ENCODE results near the gene MEGF6.

MEGF6 gene

DNA sequence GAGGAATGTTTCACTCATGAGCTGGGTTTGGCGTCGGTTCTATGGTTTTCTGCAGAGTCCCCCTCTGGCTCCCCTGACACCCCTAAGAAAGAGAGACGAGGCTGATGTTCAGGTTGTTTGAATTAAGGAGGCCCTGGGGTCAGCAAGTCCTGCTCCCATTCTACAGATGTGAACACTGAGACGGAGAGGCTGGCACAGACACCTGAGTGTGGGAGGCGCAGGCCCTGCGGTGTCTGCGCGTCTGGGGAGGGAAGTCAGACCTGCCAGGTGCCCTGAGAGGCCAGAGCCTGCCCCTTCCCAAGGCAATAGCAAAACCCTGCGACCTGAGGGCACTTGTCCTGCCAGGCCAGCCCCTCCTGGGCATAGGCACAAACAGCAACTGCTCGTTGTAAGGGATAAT is 47.7 kb downstream of the MEGF6 start:
- no peak for DNase-seq
- H3K9me3 Mint-ChIP-seq, result peaks cover 0 to 3% of the 10 kb centered on the region in 2 donors
- H3K4me1 Mint-ChIP-seq, result peaks cover 0 to 5% of the 10 kb centered on the region in 2 donors
- no peak overlapping the region for H3K27ac Mint-ChIP-seq
- peaks cover 4 to 6% of the 10 kb centered on the region in 2 donors for H3K27me3 Mint-ChIP-seq
- no peaks in the 10 kb centered on the region for H3K36me3 Mint-ChIP-seq
- ATAC-seq (replicated peaks), result no peak
- H3K4me3 Mint-ChIP-seq, result no peak overlapping the region

DNA sequence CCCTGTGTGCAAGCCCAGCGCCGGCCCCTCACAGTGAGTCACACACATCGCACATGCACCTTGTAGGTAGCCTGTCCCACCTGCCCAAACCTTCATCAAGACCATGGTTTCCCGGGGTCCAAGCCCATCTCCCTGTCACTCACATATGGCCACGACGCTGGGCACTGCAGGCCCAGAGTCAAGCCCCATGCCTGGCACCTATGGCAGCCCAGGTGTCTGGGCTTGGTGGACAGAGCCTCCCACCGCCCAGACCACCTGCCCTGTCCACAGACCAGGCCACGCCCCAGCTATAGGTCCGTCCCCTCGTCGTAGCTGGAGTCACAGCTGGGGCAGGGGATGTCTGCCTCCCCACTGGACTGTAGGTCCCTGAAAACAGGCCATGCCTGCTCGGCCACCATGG is 48.2 kb downstream of the MEGF6 start:
- no peaks in the 10 kb centered on the region for H3K36me3 Mint-ChIP-seq
- H3K4me1 Mint-ChIP-seq, result peaks cover 0 to 5% of the 10 kb centered on the region in 2 donors
- DNase-seq (no peak), ATAC-seq (replicated peaks) (no peak)
- H3K9me3 Mint-ChIP-seq, result peaks cover 3 to 6% of the 10 kb centered on the region in 2 donors
- peaks cover 4 to 6% of the 10 kb centered on the region in 2 donors for H3K27me3 Mint-ChIP-seq
- no peak overlapping the region for H3K4me3 Mint-ChIP-seq
- no peak overlapping the region for H3K27ac Mint-ChIP-seq

DNA sequence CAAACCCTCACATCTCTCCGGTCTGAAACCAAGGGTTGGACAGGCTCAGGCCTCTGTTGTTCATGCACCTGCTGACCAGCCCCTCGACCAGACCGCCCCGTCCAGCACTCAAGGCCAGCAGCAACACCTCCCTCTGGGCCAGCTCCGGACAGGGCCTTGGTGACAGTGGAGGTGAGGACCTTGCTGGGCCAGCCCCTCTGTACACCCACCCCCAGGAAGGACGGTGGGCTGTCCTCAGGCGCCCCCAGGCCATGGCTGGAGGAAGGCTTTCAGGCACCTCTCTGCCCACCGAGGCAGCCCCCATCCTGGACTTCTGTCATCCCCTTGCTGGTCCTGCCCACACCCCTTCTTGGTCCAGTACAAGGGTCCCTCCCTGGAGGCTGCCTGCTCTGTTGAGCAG is 48.6 kb downstream of the MEGF6 start:
- DNase-seq (no peak), ATAC-seq (replicated peaks) (no peak)
- H3K27me3 Mint-ChIP-seq, result peaks cover 4 to 6% of the 10 kb centered on the region in 2 donors
- H3K9me3 Mint-ChIP-seq, result peaks cover 5 to 9% of the 10 kb centered on the region in 2 donors
- no peak overlapping the region for H3K27ac Mint-ChIP-seq
- no peaks in the 10 kb centered on the region for H3K36me3 Mint-ChIP-seq
- peaks cover 0 to 5% of the 10 kb centered on the region in 2 donors for H3K4me1 Mint-ChIP-seq
- no peak overlapping the region for H3K4me3 Mint-ChIP-seq

DNA sequence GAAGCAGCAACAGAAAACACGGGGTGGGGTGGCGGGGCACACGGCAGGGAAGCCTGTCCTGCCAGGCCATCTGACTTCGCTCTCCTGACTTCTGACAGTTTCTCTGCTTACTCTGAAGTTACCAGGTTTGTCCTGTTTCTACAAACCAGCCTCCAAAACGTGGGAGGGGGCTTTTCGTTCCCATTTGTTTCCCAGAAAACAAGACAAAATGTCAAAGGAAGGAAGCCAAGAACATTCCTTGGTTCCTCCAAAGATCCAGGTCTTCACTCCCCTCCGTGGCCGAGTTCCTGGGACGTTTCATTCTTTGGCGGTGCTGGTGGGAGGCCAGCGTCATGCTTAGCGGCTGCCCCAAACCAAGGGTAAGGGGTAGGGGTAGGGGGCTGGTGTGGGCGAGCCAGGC is 49.6 kb downstream of the MEGF6 start:
- H3K4me3 Mint-ChIP-seq, result no peak overlapping the region
- no peaks in the 10 kb centered on the region for H3K36me3 Mint-ChIP-seq
- DNase-seq (no peak), ATAC-seq (replicated peaks) (no peak)
- H3K27ac Mint-ChIP-seq, result no peak overlapping the region
- H3K9me3 Mint-ChIP-seq, result peaks cover 5 to 9% of the 10 kb centered on the region in 2 donors
- H3K27me3 Mint-ChIP-seq, result peaks cover 4 to 6% of the 10 kb centered on the region in 2 donors
- H3K4me1 Mint-ChIP-seq, result peaks cover 0 to 5% of the 10 kb centered on the region in 2 donors

DNA sequence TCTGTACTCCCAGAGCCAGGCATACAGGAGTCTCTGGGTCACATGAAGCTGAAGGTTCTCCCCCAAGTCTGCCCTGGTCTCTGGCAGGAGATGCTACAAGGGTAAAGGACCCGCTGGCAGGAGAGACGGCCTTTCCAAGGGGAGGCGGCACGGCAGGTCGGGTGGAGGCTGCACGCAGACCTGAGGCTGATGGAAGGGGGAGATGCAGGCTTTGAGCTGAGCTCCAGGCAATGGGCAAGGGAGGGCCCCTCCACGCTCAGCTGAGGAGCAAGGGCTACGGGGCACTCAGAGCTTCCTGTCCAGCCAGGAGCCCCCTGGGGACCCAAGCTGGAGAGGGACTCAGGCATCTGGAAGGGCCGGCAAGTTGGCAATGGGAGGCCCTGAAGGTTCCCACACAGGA is 50.3 kb downstream of the MEGF6 start:
- no peak overlapping the region for H3K27ac Mint-ChIP-seq
- no peak for ATAC-seq (replicated peaks)

DNA sequence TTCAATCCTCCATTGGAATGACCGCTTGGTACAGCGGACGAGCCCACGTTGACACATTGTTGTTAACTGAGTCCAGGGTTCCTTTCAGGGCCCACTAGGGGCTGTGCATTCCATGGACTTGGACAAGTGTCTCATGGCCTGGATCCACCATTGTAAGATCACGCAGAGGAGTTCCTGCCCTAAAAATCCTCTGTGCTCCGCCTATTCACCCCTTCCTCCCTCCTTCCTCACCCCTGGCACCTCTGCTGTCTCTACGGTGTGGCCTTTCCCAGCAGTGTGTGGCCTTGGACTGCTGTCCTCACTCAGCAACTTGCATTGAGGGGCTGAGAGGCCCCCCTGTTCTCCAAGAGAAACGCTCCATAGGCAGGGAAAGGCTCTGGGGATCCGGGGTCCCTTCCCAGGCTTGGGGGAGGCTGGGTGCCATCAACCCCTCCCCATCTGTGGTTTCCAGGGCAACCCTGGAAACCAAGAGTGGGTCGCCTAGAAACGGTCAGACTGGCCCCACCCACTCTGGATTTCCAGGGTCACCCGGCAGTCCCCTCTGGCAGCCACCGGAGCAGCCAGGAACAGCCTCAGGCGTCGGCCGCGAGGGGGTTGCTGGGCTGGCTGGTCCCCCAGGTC is 50.9 kb downstream of the MEGF6 start:
- no peaks in the 10 kb centered on the region for H3K36me3 Mint-ChIP-seq
- ATAC-seq (replicated peaks) (no peak), DNase-seq (no peak)
- no peak overlapping the region for H3K4me3 Mint-ChIP-seq
- H3K27ac Mint-ChIP-seq, result no peak overlapping the region
- H3K27me3 Mint-ChIP-seq, result peaks cover 4 to 6% of the 10 kb centered on the region in 2 donors
- H3K9me3 Mint-ChIP-seq, result peaks cover 5 to 9% of the 10 kb centered on the region in 2 donors
- H3K4me1 Mint-ChIP-seq, result peaks cover 0 to 5% of the 10 kb centered on the region in 2 donors

More for the DNA sequence above, 50.3 kb downstream of the MEGF6 start:
- DNase-seq, result no peak
- Mint-ChIP-seq H3K9me3 (peaks cover 5 to 9% of the 10 kb centered on the region in 2 donors), H3K4me3 (no peak overlapping the region), H3K4me1 (peaks cover 0 to 5% of the 10 kb centered on the region in 2 donors), H3K36me3 (no peaks in the 10 kb centered on the region), H3K27me3 (peaks cover 4 to 6% of the 10 kb centered on the region in 2 donors)

DNA sequence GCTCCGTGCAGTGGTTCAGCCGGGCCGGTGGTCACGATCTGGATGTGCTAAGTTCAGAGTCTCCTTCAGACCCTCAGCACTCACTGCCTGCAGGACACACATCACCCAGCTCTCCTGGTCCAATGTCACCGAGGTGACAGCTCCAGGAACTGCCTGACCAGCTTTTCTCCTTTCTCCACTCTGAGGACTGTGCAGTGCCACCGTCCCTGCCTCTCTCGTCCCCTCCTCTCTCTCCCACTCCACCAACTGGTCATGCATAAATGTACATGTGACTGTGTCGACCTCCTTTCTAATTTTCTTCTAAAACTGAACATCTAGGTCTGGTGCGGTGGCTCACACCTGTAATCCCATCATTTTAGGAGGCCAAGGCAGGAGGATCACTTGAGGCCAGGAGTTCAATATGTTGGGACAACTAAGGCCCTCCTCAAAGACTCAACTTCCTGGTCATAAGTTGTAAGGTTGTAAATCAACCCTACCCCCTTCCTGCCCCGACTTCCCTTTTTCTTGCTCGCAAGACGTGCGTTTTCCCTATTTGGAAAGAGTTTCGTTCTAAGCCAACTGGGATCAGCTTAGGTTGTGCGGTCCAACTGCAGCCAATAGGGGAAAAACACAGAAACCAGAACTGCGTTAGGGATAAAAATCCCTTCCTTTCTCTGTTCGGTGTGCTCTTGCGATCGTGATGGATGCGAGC is 53.1 kb downstream of the MEGF6 start:
- H3K4me1 Mint-ChIP-seq, result no peaks in the 10 kb centered on the region
- no peaks in the 10 kb centered on the region for H3K36me3 Mint-ChIP-seq
- DNase-seq, result no peak
- H3K27me3 Mint-ChIP-seq, result no peaks in the 10 kb centered on the region
- no peak overlapping the region for H3K4me3 Mint-ChIP-seq
- ATAC-seq (replicated peaks), result no peak
- H3K27ac Mint-ChIP-seq, result no peak overlapping the region
- peaks cover 5 to 9% of the 10 kb centered on the region in 2 donors for H3K9me3 Mint-ChIP-seq

DNA sequence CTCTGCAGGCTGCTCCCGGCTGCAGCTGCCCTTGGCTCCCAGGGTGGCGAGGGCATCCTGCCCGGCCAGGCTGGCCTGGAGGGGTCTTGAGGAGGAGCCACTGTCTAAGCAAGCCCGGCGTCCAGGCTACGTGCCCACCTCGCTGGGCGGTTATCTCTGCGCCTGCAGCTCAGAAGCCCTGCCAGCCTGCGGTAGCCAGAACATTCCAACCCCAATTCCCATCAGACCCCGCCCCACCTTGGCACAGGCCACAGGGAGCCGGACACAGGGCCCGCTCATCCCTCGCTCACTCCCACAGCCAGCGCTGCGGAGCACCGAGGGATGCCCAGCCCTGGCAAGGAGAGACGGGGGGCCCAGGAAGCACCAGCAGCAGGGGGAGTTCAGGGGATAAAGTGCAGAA is 53.9 kb downstream of the MEGF6 start:
- no peak for ATAC-seq (replicated peaks)
- no peaks in the 10 kb centered on the region for H3K27me3 Mint-ChIP-seq
- no peaks in the 10 kb centered on the region for H3K4me1 Mint-ChIP-seq
- H3K9me3 Mint-ChIP-seq, result peaks cover 5 to 9% of the 10 kb centered on the region in 2 donors
- H3K27ac Mint-ChIP-seq, result no peak overlapping the region
- no peak overlapping the region for H3K4me3 Mint-ChIP-seq
- no peaks in the 10 kb centered on the region for H3K36me3 Mint-ChIP-seq
- DNase-seq, result no peak

DNA sequence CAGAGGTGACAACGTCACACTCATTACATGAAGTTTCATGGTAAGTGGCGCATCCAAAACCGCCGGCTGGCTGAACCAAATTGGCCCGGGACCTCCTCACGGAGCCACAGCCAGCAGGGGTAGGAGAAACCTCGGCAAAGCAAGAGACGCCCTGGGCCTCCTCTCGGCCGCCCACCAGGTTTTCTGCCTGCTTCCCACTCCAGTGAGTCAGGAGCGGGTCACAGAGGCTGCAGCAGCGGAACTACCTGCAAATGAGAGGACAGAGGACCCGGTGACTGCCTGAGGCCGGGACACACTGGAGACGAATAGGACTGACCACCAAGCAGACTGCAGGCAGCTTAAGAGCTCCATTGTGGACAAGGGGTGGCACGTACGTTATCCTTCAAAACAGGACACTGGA is 55.0 kb downstream of the MEGF6 start:
- no peak overlapping the region for H3K4me3 Mint-ChIP-seq
- H3K27ac Mint-ChIP-seq, result no peak overlapping the region
- H3K36me3 Mint-ChIP-seq, result no peaks in the 10 kb centered on the region
- peaks cover 5 to 9% of the 10 kb centered on the region in 2 donors for H3K9me3 Mint-ChIP-seq
- ATAC-seq (replicated peaks), result no peak
- H3K4me1 Mint-ChIP-seq, result no peaks in the 10 kb centered on the region
- H3K27me3 Mint-ChIP-seq, result no peaks in the 10 kb centered on the region
- DNase-seq, result no peak

DNA sequence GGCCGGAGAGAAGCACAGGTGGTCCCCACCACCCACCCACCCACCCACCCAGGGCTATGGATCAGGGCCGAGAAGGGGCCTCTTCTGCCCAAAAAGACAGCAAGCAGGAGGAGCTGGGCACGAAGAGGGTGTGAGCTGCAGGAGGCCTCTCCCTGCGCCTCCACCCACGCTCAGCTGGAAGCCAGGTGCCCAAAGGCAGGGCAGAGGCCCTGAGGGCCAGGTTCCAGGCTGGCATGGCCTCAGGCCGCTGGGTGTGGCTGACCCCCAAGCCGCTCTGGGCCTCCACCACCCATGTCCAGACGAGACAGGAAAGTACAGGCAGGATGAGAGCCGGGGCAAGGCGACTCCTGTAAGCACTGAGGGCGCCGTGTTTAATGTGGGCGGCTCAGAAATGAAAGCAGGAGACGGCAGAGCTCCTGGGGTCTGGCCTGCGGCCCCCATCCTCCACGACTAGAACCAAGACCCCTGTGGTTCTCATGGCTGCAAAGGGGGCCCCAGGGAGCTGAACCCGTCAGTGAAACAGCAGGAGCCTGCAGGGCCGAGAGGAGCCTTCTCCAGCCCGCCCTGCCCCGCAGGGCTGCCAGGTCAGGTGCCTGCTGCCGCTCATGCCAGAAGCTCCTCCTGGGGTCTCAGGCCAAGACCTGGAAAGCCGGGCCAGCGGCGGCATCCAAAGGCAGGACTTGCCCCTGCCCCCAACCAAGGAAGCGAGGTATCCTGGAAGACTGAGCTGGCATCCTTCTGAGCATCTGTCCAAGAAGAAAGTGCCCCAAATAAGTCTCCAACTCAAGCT is 56.0 kb downstream of the MEGF6 start:
- H3K4me1 Mint-ChIP-seq, result no peaks in the 10 kb centered on the region
- no peak overlapping the region for H3K4me3 Mint-ChIP-seq
- peaks cover 5 to 9% of the 10 kb centered on the region in 2 donors for H3K9me3 Mint-ChIP-seq
- no peak overlapping the region for H3K27ac Mint-ChIP-seq
- ATAC-seq (replicated peaks) (no peak), DNase-seq (no peak)
- H3K27me3 Mint-ChIP-seq, result no peaks in the 10 kb centered on the region
- no peaks in the 10 kb centered on the region for H3K36me3 Mint-ChIP-seq

DNA sequence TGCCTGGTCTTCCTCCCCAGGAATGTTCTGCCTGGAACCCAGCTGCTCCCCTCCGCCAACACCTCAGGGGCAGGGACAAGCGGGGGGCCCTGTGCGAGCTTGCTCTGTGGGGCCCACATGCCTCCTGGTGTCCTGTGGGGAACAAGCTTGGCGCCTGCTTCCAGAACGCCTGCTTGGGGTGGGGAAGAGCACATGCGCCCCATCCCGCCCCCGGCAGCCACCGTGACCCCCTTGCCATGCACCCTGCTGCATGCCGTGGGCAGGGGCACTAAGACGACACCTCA is 57.4 kb downstream of the MEGF6 start:
- DNase-seq (no peak), ATAC-seq (replicated peaks) (no peak)

DNA sequence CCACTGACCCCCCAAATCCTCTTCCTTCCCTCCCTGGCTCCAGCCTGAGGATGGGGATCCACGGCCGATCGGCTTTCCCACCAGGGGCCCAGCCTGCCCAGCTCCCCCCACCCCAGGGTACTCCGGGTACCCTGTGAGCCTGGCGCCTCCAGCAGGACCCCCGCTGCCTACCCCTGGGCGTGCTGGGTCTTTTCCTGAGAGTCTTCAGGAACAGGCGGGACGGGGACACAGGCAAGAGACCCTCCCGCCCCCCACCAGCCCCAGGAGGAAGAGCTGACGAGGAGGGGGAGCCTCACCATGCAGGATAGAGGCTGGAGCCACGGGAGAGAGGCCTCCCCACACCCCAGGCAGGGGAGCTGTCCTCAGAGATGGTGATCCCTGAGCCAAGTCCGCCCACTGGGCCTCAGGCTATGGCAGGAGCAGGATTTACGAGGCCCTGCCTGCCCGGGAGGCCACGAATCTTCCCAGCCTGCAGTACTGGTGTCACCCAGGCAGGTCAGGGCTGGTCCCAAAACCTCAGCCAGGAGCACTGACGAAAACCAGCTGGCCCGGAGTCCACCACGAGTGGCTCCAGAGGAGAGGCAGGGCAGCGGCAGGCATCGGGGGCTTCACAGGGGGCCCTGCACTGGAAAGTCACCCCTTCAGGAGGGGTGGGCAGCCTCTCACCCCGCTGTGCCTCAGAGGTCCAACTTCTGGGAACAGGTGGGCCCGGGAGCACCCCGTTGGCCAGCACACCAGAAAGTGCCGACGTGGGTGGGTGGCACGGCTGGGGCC is 58.0 kb downstream of the MEGF6 start:
- ATAC-seq (replicated peaks) (no peak), DNase-seq (no peak)
- peaks cover 4 to 5% of the 10 kb centered on the region in 2 donors for H3K9me3 Mint-ChIP-seq
- H3K4me3 Mint-ChIP-seq, result no peak overlapping the region
- H3K27ac Mint-ChIP-seq, result no peak overlapping the region
- H3K4me1 Mint-ChIP-seq, result no peaks in the 10 kb centered on the region
- no peaks in the 10 kb centered on the region for H3K27me3 Mint-ChIP-seq
- no peaks in the 10 kb centered on the region for H3K36me3 Mint-ChIP-seq

More for the DNA sequence above, 57.4 kb downstream of the MEGF6 start:
- no peak overlapping the region for H3K4me3 Mint-ChIP-seq
- H3K4me1 Mint-ChIP-seq, result no peaks in the 10 kb centered on the region
- no peaks in the 10 kb centered on the region for H3K36me3 Mint-ChIP-seq
- no peaks in the 10 kb centered on the region for H3K27me3 Mint-ChIP-seq
- no peak overlapping the region for H3K27ac Mint-ChIP-seq
- peaks cover 5 to 6% of the 10 kb centered on the region in 2 donors for H3K9me3 Mint-ChIP-seq

DNA sequence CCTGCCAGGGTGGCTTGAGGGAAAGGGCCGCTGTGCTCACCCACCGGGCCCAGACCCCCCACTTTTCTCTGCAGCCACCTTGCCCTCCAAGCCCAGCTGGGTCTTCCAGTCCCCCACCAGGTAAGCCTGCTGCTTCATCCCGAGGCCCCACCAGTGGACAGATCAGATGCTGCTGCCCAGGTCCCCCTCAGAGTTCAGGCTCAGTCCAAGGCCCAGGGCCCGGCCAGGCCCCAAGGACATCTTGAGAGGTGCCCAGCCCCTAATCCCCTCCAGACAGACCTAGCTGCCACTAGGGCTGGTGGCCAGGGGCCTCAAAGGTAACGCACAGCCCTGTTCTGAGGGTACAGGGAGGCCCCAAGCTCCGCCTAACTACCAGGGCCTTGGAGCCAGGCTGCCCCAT is 58.6 kb downstream of the MEGF6 start:
- H3K4me1 Mint-ChIP-seq, result no peaks in the 10 kb centered on the region
- H3K27me3 Mint-ChIP-seq, result no peaks in the 10 kb centered on the region
- no peak overlapping the region for H3K27ac Mint-ChIP-seq
- H3K4me3 Mint-ChIP-seq, result no peak overlapping the region
- ATAC-seq (replicated peaks) (no peak), DNase-seq (no peak)
- H3K36me3 Mint-ChIP-seq, result no peaks in the 10 kb centered on the region
- no peaks in the 10 kb centered on the region for H3K9me3 Mint-ChIP-seq

DNA sequence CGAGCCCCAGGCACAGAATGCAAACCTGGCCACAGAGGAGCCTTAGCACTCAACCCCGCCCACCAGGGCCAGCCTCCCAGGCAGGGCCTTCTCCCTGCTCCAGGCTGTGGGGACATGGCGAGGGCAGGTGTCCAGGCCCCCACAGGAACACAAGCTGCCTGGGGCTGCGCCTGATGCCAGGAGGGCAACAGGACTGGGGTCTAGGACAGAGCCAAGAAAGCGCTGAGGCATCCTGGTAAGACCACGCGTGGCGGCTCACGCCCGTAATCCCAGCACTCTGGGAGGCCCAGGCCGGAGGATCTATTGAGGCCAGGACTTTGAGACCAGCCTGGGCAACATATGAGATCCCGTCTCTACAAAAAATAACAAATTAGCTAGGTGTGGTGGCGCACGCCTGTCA is 59.1 kb downstream of the MEGF6 start:
- H3K27ac Mint-ChIP-seq, result no peak overlapping the region
- no peak for DNase-seq
- no peaks in the 10 kb centered on the region for H3K36me3 Mint-ChIP-seq
- H3K4me1 Mint-ChIP-seq, result no peaks in the 10 kb centered on the region
- no peaks in the 10 kb centered on the region for H3K27me3 Mint-ChIP-seq
- no peak overlapping the region for H3K4me3 Mint-ChIP-seq
- no peaks in the 10 kb centered on the region for H3K9me3 Mint-ChIP-seq
- ATAC-seq (replicated peaks), result no peak
